GM21717 (cell line): Measurements from ENCODE around the gene HIVEP2.
A peak's percentile ranks its signal among the peaks of the same experiment; 100 is the strongest.

Experiments
- ATAC-seq: cut with Tn5 transposase; IDR thresholded peaks from one replicate; pipeline ENCODE4 v1.9.1; 2021; ENCODE audit warnings: mild to moderate bottlenecking, moderate library complexity; ENCODE audit not compliant: unreplicated experiment

The HIVEP2 gene

DNA sequence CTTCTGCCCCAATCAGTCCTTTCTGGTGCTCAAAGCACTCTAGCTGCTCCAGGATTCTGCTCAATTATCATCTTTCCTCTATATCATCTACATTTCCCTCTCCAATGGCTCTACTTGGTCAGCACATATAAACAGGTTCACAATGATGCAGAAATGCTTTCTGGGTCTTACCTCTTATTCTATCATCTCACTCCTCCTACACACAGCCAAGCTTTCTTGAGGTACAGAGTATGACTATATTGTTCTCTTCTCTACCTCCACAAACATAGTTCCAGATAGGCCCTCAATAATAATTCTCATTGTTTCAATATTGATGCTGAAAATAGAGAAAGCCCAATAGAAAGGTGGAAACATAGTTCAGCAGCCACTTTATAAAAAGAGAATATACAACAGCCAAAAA is 48.2 kb downstream of the HIVEP2 start:
- ATAC-seq, result no peak

- ATAC-seq, result no peak
Observed at GRCh38 chr6:142893088-142893487, 51.9 kb downstream of the HIVEP2 start.

- no peak for ATAC-seq
Observed at GRCh38 chr6:142892254-142893021, 52.5 kb downstream of the HIVEP2 start.

DNA sequence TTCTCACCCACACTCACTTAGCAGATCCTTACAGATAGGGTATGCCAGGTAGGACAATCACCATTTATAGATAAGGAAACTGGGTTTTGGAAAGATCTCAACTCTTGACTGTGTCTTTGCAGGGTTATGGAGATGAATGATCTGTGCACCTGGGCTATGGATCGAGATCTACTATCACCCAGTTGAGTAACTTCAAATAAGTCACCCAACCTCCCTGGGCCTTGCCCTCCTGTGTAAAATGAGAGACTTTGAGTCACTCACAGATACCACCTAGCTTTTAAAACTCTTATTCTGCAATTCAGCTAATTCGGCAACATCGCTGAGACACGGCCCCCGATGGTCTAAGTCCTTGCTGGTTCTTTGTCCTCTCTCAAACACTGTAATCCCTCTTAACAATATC is 53.5 kb downstream of the HIVEP2 start:
- no peak for ATAC-seq

- ATAC-seq, result no peak
Observed at GRCh38 chr6:142888456-142888855, 56.5 kb downstream of the HIVEP2 start.

DNA sequence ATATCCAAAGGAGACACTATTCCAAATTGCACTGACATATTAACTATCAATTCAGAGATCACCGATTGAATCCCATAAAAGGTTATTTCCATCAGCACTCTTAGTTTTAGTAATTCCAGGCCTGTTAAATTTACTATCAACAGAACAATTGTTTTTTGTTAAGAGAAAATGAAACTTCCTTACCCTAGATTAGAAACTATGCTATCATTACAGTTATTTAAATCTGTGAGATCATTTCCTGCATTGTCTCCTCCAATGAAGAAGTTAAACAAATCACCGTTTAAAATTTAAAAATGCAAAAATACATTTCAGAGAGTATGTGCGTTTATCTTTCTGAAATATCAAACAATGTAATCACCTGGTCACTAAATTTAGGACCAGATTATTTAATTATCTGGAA is 57.5 kb downstream of the HIVEP2 start:
- ATAC-seq, result no peak

DNA sequence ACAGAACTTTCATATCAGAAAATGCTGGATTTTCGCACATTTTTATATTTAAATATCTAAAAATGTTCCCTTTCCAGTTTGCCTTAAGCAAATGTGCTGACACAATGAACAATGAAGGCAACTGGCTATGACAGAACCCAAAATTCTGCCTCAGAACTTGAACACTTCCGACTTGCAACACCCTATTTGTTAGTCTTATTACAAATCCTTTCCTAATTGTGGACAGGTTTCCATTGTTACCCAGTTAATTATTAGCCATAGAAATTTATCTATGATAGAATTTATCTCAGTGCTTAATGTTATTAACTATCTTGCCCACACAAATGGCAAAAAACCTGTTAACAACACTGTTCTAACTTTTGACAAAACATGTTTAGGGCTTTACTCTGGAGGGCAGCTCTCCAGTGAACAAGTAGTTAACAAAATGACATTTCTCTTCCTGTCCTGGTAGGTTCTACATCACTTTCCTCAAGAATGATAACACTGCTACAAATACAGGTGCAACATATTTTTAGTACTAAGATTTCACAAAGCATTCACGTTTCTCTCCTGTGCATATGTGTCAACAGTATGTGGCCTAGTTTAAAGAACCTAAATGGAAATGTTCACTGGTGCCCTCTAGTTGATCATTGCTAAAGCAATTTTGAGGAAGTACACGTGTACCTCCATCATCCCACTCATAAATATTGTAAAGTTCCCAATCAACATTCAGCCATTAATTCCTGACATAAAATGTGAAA is 58.4 kb downstream of the HIVEP2 start:
- peak; percentile 69 for ATAC-seq

GRCh38 chr6:142885182-142885867 is 59.7 kb downstream of the HIVEP2 start:
- peak; percentile 79 for ATAC-seq

- ATAC-seq, result no peak
Observed at GRCh38 chr6:142884214-142885035, 60.6 kb downstream of the HIVEP2 start.

- ATAC-seq, result no peak
Observed at GRCh38 chr6:142883011-142883410, 62.0 kb downstream of the HIVEP2 start.

- no peak for ATAC-seq
Observed at GRCh38 chr6:142881761-142882160, 63.2 kb downstream of the HIVEP2 start.

DNA sequence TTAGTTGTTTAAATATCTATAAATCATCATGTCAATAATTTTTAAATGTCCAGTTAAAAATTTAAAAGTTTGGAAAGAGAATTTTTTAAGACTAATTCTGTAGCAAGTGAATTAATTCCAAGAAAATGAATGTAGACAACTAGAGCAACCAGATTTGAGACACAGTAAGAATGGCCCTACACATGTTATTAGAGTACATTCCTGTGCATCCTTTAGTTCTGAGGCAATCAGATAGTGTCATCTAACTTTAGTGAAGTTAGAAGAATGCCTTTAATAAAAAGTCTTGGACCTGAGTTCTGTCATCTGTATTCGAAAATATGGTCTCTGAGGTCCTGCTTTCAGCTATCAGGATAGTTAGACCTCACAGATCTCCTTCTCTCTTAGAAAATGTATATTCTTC is 63.7 kb downstream of the HIVEP2 start:
- ATAC-seq, result no peak

GRCh38 chr6:142880201-142880600 is 64.8 kb downstream of the HIVEP2 start:
- ATAC-seq, result no peak

- ATAC-seq, result no peak
Observed at GRCh38 chr6:142879527-142879926, 65.4 kb downstream of the HIVEP2 start.

- no peak for ATAC-seq
Observed at GRCh38 chr6:142879076-142879475, 65.9 kb downstream of the HIVEP2 start.

- no peak for ATAC-seq
Observed at GRCh38 chr6:142878407-142878806, 66.6 kb downstream of the HIVEP2 start.

GRCh38 chr6:142874676-142875075 is 70.3 kb downstream of the HIVEP2 start:
- no peak for ATAC-seq

DNA sequence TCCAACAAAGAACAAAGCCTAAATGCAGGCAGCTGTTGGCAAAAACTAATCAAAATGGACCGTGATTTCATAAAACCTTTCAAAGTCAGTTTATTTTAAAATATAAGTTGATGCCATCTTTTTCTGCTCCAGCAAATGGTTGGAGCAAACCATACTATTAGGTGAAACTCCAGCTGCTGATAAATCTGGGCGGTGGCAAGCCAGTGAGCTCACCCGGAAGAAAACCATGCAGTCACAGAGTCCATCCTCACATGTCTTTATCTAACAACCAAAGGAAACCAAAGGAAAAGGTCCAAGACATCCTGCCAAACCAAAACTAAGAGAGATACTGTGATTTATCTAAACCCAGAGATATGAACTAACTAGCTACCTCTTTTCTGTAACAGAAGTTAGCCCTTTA is 72.6 kb downstream of the HIVEP2 start:
- no peak for ATAC-seq

DNA sequence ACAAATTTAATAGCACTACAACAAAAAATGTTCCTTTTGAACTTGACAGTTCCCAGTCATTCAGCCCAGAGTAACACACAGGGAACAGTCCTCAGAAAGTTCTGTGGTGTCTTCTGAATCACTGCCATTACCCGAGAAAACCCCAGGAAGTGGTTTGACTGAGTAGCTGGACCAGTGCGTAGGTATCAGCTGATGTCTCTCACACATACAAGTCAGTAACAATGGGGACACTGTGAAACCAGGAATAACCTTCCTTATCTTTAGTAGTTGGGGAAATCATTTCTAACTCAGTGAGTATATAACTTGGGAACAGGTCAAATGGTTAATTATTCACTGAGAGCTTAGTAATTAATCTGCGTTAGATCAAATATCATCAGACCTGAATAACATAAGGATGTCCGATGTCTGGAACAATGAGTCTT is 73.1 kb downstream of the HIVEP2 start:
- ATAC-seq, result peak; percentile 93

DNA sequence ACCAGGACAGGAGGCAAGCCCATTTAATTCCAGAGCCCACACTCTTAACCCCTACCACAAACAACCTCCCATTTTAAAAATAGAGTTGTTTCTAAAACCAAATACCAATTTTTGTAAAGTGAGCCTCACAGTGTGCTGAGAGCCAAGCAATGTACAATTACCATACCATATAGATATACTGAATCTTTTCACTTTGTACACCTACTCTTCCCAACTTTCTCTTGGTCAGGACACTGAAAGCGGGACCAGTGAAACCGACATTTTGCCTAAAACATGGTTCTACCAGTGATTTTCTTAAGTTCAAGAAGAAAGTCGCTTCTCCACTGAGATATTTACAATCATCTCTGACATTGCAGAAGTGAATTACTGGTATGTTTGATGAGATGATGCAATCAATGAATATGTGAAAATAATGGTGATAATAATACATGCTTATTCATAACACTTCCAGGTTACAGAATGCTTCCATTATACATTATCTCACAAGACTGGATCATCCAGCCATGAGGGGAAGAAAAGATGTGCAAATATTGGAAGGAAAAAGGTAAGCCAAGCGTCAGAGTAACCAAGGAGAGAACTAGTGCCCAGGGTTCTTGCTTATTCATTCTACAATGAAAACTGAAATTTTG is 74.1 kb downstream of the HIVEP2 start:
- no peak for ATAC-seq
